ENCODE data around the gene RIC1. TPM values are rescaled to one million over a fixed set of nuclear protein-coding genes. Genes with fewer than 3 reads are reported as not detected.
A peak's percentile ranks its signal among the peaks of the same experiment; 100 is the strongest.

Gene RIC1
- total and polyA plus RNA-seq, 9 of the 15 experiments (the other 6 are each of a cell fraction or from before 2014, with no cell fraction given): 3.2 to 25.8 (median 15.0) TPM

- ATAC-seq: 0 out of 3 replicates have a peak, but pooled peaks have one; percentile 44
- ChIA-PET CTCF (ENCODE audit: low intra/inter-chr PET ratio) (no interaction called here), POLR2A (no interaction called here)
- no peak for FAIRE-seq
- no TSS peak for BruUV-seq (replicated peaks)
- Histone ChIP-seq H3K36me3 (ENCODE audit: control insufficient read depth, insufficient read depth, low read length) (no peaks in the 10 kb centered on the region), H3K27me3 (ENCODE audit: control insufficient read depth in 2 of 2, insufficient read depth in 2 of 2, low read length in 2 of 2) (no peaks in the 10 kb centered on the region), H2AFZ (ENCODE audit: low read depth, low read length) (no peak overlapping the region), H3K79me2 (ENCODE audit: control insufficient read depth, insufficient read depth, low read length) (no peaks in the 10 kb centered on the region), H4K20me1 (replicated peaks; ENCODE audit: control insufficient read depth, insufficient read depth, low read length) (no peaks in the 10 kb centered on the region), H3K4me2 (ENCODE audit: insufficient read depth, low read length) (no peak overlapping the region), H3K9me3 (replicated peaks; ENCODE audit: control insufficient read depth, insufficient read depth, low read depth, low read length) (no peaks in the 10 kb centered on the region), H3K4me3 (no peak overlapping the region), H3K4me1 (replicated peaks in 1 of 2; ENCODE audit: control insufficient read depth in 2 of 2, insufficient read depth in 2 of 2, low read length in 2 of 2) (no peaks in the 10 kb centered on the region; a peak in 1 of 5 replicates), H3K9me1 (ENCODE audit: control insufficient read depth, insufficient read depth, low read length) (no peaks in the 10 kb centered on the region), H3K9ac (ENCODE audit: insufficient read depth in 1 of 2, low read depth in 2 of 2, low read length in 2 of 2) (no peak overlapping the region), H3K27ac (ENCODE audit: extremely low read depth, low read depth, low read length) (no peak overlapping the region)
- intact Hi-C loops (cut with micrococcal nuclease) (no loop called here), in situ Hi-C loops (cut with MboI) (loop anchor here (25.0 kb wide), 1 partner anchor 400 kb away; the partner anchor contains the start of gene INSL6)
- DNase-seq (ENCODE audit: extremely low read depth in 1 of 4, low spot score in 3 of 4): no peak
- whole genome bisulfite sequencing (ENCODE audit: insufficient coverage, low coverage, missing lambda C conversion rate): 29% methylated on average over 1 of the region's 1 CpG
- no peak for TF ChIP-seq NUFIP1 (IDR thresholded peaks at IDR 0.05; ENCODE audit: partially characterized antibody)
- no peak for TF ChIP-seq ZBTB7A (IDR thresholded peaks at IDR 0.05; ENCODE audit: borderline replicate concordance, control insufficient read depth, low read depth, low read length)
- no peak for TF ChIP-seq ID3 (CRISPR knock-in tag; IDR thresholded peaks at IDR 0.05)
- no peak for TF ChIP-seq ID3 (tag; IDR thresholded peaks at IDR 0.05)
- no peak for TF ChIP-seq HDGF (IDR thresholded peaks at IDR 0.05)
- no peak for TF ChIP-seq MEF2A (IDR thresholded peaks at IDR 0.05; ENCODE audit: control insufficient read depth, low read depth, low read length)
- TF ChIP-seq ZNF134 (CRISPR knock-in tag; conservative IDR thresholded peaks at IDR 0.05): no peak
- no peak for TF ChIP-seq LEF1 (IDR thresholded peaks at IDR 0.05)
- no peak for TF ChIP-seq SNRNP70 (optimal IDR thresholded peaks at IDR 0.05; ENCODE audit: low read depth, low read length)
- no peak for TF ChIP-seq HEY1 (CRISPR knock-in tag; IDR thresholded peaks at IDR 0.05; ENCODE audit: borderline replicate concordance)
Measured at GRCh38 chr9:5587024-5587423, 41.9 kb upstream of the RIC1 start.
